Stimulated activated CD4-positive, alpha-beta T cell treated with anti-CD3 and anti-CD28 coated beads, TNF-alpha, amount 100 ng/mL, for 1 hour (primary cell): ENCODE results near the gene SP2.
"Not testable (repeated sequence)": the region's sequence is repeated elsewhere in the genome, so short reads cannot be mapped to it uniquely, and the experiment has no call there.

Source experiments
- DNase-seq, 3 donors: peaks; one replicate each; pipeline ENCODE4 v3.0.0-alpha.2; 2020; ENCODE audit warnings: low read depth in 3 of 3, low spot score in 1 of 3

The SP2 gene

GRCh38 chr17:47918006-47918405 lies 22.0 kb downstream of the SP2 start:
- DNase-seq = no peak

DNA sequence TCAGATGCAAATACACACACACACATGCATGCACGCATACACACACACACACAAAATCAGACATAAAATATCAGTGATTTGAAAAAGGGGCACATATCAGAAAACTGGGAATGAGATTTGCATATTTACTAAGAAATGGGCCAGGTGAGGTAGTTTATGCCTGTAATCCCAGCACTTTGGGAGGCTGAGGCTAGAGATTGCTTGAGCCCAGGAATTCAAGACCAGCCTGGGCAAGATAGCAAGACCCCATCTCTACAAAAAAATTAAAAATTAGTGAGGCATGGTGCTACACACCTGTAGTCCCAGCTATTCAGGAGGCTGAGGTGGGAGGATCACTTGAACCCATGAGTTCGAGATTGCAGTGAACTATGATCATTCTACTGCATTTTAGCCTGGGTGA lies 23.0 kb downstream of the SP2 start:
- no peak for DNase-seq

- not testable (repeated sequence) for DNase-seq
These were observed 23.9 kb downstream of the SP2 start for GRCh38 chr17:47919889-47920288.

DNA sequence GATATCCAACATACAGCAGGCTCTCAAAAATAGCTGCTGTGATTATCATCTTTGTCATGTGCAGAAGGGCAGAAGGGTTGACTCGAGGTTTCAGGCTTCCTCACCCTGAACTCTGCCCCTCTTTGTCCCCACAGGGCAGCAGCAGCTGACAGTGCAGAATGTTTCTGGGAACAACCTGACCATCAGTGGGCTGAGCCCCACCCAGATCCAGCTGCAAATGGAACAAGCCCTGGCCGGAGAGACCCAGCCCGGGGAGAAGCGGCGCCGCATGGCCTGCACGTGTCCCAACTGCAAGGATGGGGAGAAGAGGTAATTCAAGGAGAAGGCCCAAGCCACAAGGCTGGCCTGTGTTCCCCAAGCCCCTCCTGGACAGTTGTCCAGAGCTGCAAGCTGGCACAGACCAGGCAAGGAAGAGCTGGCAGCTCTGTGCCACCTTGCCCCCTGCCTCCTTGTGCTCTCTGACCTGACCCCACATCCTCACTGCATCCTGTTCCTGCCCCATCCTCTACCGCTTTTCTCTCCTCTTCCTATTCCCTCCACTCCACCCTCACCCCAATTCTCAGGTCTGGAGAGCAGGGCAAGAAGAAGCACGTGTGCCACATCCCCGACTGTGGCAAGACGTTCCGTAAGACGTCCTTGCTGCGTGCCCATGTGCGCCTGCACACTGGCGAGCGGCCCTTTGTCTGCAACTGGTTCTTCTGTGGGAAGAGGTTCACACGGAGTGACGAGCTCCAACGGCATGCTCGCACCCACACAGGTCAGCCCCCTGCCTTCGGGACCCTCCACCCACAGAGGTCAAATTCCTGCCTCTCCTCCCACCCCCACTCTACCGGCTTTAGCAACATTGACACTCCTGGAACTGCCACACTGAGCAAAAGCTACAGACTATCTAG lies 29.0 kb downstream of the SP2 start:
- no peak for DNase-seq

DNA sequence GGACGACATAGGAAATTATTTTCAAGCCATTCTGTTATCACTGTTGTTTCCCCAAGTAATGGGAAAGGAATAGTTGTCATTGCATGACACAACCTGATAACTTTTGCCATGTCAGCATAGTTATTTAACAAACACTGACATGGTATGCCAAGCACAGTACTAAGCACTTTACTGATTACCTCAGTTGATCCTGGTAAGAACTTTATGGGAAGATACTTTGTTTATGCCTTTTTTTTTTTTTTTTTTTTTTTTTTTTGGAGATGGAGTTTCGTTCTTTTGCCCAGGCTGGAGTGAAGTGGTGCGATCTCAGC lies 29.6 kb downstream of the SP2 start:
- DNase-seq = no peak

GRCh38 chr17:47927821-47928400 lies 31.9 kb downstream of the SP2 start:
- no peak for DNase-seq

DNA sequence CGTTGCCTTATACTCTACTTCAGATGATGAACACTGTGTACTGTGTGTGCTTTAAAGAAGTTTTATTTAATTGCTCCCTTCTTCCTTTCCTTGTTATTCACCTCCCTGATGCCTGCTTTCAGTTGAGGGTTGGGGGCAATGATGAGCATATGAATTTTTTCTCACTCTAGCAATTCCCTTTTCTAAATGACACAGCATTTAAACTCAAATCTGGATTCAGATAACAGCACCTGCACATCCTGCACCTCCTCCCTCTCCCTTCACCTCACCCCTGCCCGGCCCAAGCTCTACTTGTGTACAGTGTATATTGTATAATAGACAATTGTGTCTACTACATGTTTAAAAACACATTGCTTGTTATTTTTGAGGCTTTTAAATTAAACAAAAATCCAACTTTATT lies 32.4 kb downstream of the SP2 start:
- no peak for DNase-seq

DNA sequence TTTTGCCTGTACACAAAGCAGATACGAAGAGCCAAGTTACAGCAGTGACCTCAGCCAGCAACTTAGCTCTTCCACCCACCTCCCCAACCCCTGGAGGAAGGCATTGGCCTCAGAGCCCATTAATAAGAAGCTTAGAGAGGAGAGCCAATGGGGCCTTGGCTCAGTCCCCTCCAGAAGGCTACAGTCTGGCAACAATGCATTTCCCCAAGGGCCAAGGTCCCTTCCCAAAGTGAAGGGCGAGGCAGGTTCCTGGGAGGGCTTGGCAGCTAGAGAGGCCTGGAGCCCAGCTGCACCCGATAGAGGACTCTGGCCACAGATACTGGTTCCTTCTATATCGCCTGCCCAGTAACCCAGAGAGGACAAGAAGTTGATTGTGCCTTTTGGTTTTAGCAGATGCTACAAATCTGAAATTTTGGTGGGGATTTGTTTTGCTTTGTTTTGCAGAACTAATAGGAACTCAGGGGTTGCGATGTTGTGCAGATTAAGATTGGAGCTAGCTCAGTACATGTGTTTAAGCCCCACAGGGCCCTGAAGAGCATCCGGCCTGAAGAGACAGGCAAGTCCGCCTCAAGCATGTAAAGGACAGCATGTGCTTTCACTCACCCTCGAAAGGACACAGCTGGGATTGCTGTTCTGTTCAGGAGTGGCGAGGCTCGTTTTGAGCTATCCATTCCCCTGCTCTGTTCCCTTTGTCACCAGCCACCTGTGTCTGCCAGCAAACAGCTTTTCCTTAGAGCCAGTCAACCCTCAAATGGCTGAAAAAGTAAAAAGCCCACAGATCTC lies 33.4 kb downstream of the SP2 start:
- no peak for DNase-seq

DNA sequence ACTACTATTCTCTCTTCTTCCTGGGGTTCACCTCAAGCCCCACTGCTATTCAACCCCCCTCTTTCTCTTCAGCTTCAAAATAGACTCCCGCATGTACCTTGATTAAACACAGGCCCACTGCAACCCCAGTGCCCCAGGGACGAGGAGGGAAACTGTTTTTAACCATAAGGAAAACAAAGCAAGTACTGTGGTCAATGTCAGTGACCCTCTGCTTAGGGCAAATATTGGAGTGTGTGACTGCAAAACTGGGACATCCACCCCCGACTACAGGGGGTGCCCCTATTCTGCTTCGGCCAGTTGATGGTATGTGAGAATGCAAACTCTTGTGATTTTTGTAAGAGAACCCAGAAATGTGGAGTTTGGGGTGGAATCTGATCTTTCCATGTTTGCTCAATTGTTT lies 35.8 kb downstream of the SP2 start:
- no peak for DNase-seq

GRCh38 chr17:47934856-47935255 lies 38.8 kb downstream of the SP2 start:
- DNase-seq = no peak

DNA sequence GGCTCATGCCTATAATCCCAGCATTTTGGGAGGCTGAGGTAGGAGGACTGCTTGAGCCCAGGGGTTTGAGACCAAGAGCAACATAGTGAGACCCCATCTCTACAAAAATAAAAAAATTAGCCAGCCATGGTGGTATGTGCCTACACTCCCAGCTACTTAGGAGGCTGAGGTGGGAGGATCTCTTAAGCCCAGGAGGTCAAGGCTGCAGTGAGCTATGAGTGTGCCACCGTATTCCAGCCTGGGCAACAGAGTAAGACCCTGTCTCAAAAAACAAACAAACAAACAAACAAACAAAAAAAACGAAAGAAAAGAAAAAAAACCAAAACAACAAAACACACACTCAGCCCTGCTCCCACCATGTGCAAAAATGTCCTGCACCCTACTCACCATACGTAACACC lies 39.4 kb downstream of the SP2 start:
- not testable (repeated sequence) for DNase-seq

GRCh38 chr17:47935961-47936360 lies 39.9 kb downstream of the SP2 start:
- no peak for DNase-seq

DNA sequence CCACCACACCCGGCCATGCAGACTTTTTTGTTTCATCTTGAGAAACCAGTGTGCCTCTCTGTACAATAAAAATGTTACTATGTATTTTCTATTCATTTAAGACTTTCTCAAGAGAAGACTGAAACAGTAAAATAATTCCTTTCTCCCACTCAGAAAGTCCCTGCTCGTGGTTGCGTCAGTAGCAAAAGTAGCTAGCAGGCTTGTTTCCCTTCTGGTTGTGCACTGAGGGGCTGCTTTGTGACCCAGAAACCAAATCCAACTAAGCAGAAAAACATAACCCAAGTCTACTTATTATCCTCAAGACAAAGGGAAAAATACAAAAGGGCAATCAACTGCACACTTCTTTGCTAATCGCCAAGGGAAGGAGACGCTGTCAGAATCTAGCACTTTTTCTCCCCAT lies 41.9 kb downstream of the SP2 start:
- no peak for DNase-seq

- peak; percentile 75 to 87 (median 79) for DNase-seq
These were observed 45.4 kb downstream of the SP2 start, which contains the start of gene PNPO for GRCh38 chr17:47941246-47942095. TSS of gene PNPO (plus strand) at chr17:47941571. CDS start at chr17:47941676, 105 bp downstream.

DNA sequence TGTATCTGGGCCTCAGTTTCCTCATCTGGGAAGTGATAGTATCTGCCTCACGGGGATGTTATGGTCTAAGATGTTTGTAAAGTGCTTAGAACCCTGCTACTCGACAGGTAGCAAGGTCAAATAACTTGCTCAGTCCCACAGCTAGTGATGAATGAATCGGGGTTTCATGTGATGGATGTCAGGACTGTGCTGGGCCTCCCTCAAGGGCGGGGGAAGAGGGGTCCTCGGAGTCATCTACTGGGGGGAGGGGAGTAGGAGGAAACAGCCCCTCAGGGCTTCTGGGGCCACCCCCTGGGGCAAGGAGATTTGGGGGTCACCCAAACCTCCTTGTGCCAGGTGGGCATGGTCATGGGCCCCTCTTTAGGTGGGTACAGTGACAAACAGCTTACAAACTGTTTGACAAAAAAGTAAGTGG lies 46.1 kb downstream of the SP2 start:
- DNase-seq = no peak

DNA sequence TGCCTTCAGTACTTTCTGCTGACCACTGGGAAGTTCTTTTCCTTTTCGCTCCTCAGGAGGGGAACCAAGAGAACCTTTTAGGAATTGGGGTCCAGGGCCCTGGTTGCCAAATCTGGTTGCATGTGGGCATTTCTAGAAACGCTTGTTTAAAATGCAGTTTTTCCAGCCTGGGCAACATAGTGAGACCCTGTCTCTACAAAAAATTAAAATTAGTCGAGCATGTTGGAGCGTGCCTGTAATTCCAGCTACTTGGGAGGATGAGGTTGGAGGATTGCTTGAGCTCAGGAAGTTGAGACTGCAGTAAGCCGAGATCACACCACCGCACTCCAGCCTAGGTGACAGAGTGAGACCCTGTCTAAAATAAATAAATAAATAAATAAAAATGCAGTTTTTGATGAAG lies 46.5 kb downstream of the SP2 start:
- no peak for DNase-seq

DNA sequence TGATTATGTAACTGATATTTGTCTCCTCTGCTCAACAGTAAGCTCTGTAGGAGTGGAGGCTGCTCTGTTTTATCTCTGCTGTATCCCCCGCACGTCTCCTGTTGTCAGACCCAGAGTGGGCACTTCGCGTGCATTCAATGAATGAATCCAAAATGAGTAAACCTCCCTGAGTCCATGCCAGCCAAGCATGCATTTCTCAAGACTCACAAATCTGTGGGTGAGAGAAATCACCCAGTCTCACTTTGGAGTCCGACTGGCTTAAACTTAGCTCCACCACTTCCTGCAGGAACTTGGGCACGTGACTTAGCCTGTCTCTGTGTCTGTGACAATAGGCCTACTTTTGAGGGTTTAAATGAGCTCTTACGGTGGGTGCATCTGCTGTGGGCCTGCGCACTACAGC lies 49.0 kb downstream of the SP2 start:
- no peak for DNase-seq

- DNase-seq = no peak
These were observed 49.8 kb downstream of the SP2 start for GRCh38 chr17:47945529-47946508.

- DNase-seq = no peak
These were observed 50.5 kb downstream of the SP2 start for GRCh38 chr17:47946516-47946915.

GRCh38 chr17:47946929-47947397 lies 50.9 kb downstream of the SP2 start:
- peak; percentile 30 to 57 (median 35) for DNase-seq
